Measurements from ENCODE around the gene PEX19. TPM values are rescaled to one million over a fixed set of nuclear protein-coding genes. Genes with fewer than 3 reads are reported as not detected.

The PEX19 gene
- polyA plus RNA-seq, 2 of the 4 experiments (the other 2 are of a cell fraction): 25.1 to 56.7 TPM

GRCh38 chr1:160328184-160328583, 43.3 kb upstream of the PEX19 start:
- H3K4me1 ChIP-seq: no peaks in the 10 kb centered on the region
- H3K27ac ChIP-seq: no peak overlapping the region
- ATAC-seq (no peak), FAIRE-seq (no peak), DNase-seq (ENCODE audit: low read depth in 1 of 2, low spot score in 1 of 2) (no peak)
- ChIA-PET CTCF (interaction anchor here (1.0 to 4.0 kb wide), 2 partner anchors 36 to 135 kb away, joined by 3 to 29 read pairs; no protein-coding TSS in a partner anchor), POLR2A (no interaction called here)
- no peak for TF ChIP-seq CBX8 (IDR thresholded peaks at IDR 0.05)
- TF ChIP-seq CBX2 (IDR thresholded peaks at IDR 0.05; ENCODE audit: borderline replicate concordance, low read depth): no peak
- TF ChIP-seq NFE2L2 (conservative IDR thresholded peaks at IDR 0.05; ENCODE audit: low read length): no peak
- no peak for TF ChIP-seq ESRRA (IDR thresholded peaks at IDR 0.05; ENCODE audit: borderline replicate concordance, low read length)
- no peak for TF ChIP-seq RAD21 (conservative IDR thresholded peaks at IDR 0.05 in 1 of 2, IDR thresholded peaks at IDR 0.05 in 1 of 2)
- no peak for TF ChIP-seq MAZ (IDR thresholded peaks at IDR 0.05; ENCODE audit: borderline replicate concordance, low read depth, low read length)
- TF ChIP-seq HEYL (CRISPR knock-in tag; IDR thresholded peaks at IDR 0.05): no peak
- TF ChIP-seq CEBPB (IDR thresholded peaks at IDR 0.05): no peak
- TF ChIP-seq KDM1A (IDR thresholded peaks at IDR 0.05; ENCODE audit: low read depth): no peak
- 89% methylated on average over 8 of the region's 8 CpGs for WGBS (ENCODE audit: missing lambda C conversion rate)
- no peak overlapping the region for H3K4me2 ChIP-seq
- H3K9me3 ChIP-seq: no peaks in the 10 kb centered on the region
- H3K4me3 ChIP-seq: no peak overlapping the region

- TF ChIP-seq KDM1A (IDR thresholded peaks at IDR 0.05; ENCODE audit: low read depth): no peak
- Histone ChIP-seq H3K27ac (no peak overlapping the region), H3K4me2 (no peak overlapping the region), H3K4me1 (no peaks in the 10 kb centered on the region), H3K4me3 (no peak overlapping the region), H3K9me3 (no peaks in the 10 kb centered on the region)
- CTCF ChIA-PET: no interaction called here
- no peak for FAIRE-seq
- no peak for DNase-seq (ENCODE audit: low read depth in 1 of 2, low spot score in 1 of 2)
- 93% methylated on average over 5 of the region's 5 CpGs for WGBS (ENCODE audit: missing lambda C conversion rate)
- POLR2A ChIA-PET: no interaction called here
- no peak for ATAC-seq
Measured at GRCh38 chr1:160326418-160326817, 41.5 kb upstream of the PEX19 start.

- H3K4me1 ChIP-seq: no peaks in the 10 kb centered on the region
- no peak for ATAC-seq
- no peak overlapping the region for H3K4me3 ChIP-seq
- H3K4me2 ChIP-seq: no peak overlapping the region
- DNase-seq (ENCODE audit: low read depth in 1 of 2, low spot score in 1 of 2): no peak
- WGBS (ENCODE audit: missing lambda C conversion rate): 91% methylated on average over 4 of the region's 4 CpGs
- POLR2A ChIA-PET: no interaction called here
- CTCF ChIA-PET: interaction anchor here (0.9 to 1.8 kb wide), 4 partner anchors 13 to 224 kb away, joined by 3 to 9 read pairs (median 4); no protein-coding TSS in a partner anchor
- no peak overlapping the region for H3K27ac ChIP-seq
- no peaks in the 10 kb centered on the region for H3K9me3 ChIP-seq
- no peak for TF ChIP-seq JUN (IDR thresholded peaks at IDR 0.05)
- TF ChIP-seq POLR2A (IDR thresholded peaks at IDR 0.05; ENCODE audit: low read length): no peak
- TF ChIP-seq SREBF2 (IDR thresholded peaks at IDR 0.05): no peak
- TF ChIP-seq HOXB13 (CRISPR knock-in tag; IDR thresholded peaks at IDR 0.05; ENCODE audit: low read depth): no peak
- no peak for TF ChIP-seq CEBPB (IDR thresholded peaks at IDR 0.05)
- TF ChIP-seq CBX8 (IDR thresholded peaks at IDR 0.05): no peak
- TF ChIP-seq CBX2 (IDR thresholded peaks at IDR 0.05; ENCODE audit: borderline replicate concordance, low read depth): no peak
- TF ChIP-seq SMC3 (IDR thresholded peaks at IDR 0.05): no peak
- TF ChIP-seq MAZ (IDR thresholded peaks at IDR 0.05; ENCODE audit: borderline replicate concordance, low read depth, low read length): no peak
- TF ChIP-seq KDM5A (IDR thresholded peaks at IDR 0.05): no peak
- TF ChIP-seq RAD21 (conservative IDR thresholded peaks at IDR 0.05 in 1 of 2, IDR thresholded peaks at IDR 0.05 in 1 of 2): no peak
- no peak for TF ChIP-seq TFCP2L1 (CRISPR knock-in tag; IDR thresholded peaks at IDR 0.05)
- no peak for FAIRE-seq
Measured at GRCh38 chr1:160325252-160325651, 40.3 kb upstream of the PEX19 start.

- Histone ChIP-seq H3K9me3 (no peaks in the 10 kb centered on the region), H3K4me3 (no peak overlapping the region), H3K4me1 (no peaks in the 10 kb centered on the region), H3K4me2 (no peak overlapping the region), H3K27ac (no peak overlapping the region)
- TF ChIP-seq GATA3 (IDR thresholded peaks at IDR 0.05; ENCODE audit: borderline replicate concordance) (no peak), TP53 (CRISPR knock-in tag; IDR thresholded peaks at IDR 0.05) (no peak), ELK1 (IDR thresholded peaks at IDR 0.05; ENCODE audit: low read depth, low read length) (no peak), HMGXB4 (CRISPR knock-in tag; IDR thresholded peaks at IDR 0.05; ENCODE audit: borderline replicate concordance) (no peak), E2F6 (IDR thresholded peaks at IDR 0.05; ENCODE audit: borderline replicate concordance, low read depth) (no peak), HDAC2 (IDR thresholded peaks at IDR 0.05) (no peak), TFCP2L1 (CRISPR knock-in tag; IDR thresholded peaks at IDR 0.05) (no peak)
- no peak for DNase-seq (ENCODE audit: low read depth in 1 of 2, low spot score in 1 of 2)
- ATAC-seq: no peak
- ChIA-PET POLR2A (no interaction called here), CTCF (no interaction called here)
- 92% methylated on average over 6 of the region's 6 CpGs for WGBS (ENCODE audit: missing lambda C conversion rate)
- no peak for FAIRE-seq
Measured at GRCh38 chr1:160322831-160323230, 37.9 kb upstream of the PEX19 start.
